Activated CD8-positive, alpha-beta memory T cell treated with anti-CD3 and anti-CD28 coated beads, Interleukin-2, amount 10 ng/mL, durations not matched to agents 7 days and 5 days (primary cell): ENCODE measurements around the gene TRAPPC4. TPM values are rescaled to one million over a fixed set of nuclear protein-coding genes. Genes with fewer than 3 reads are reported as not detected.
"Not testable (repeated sequence)": the region's sequence is repeated elsewhere in the genome, so short reads cannot be mapped to it uniquely, and the experiment has no call there.

Source experiments
- ATAC-seq: fragments of 150-1000 bp; cut with Tn5 transposase; one replicate; pipeline ENCODE4 v1.10.0; 2021; ENCODE audit warnings: moderate library complexity
- CTCF ChIA-PET: fragments of 350-600 bp; sonication (Branson Sonifier 250); formaldehyde crosslinking; loops from one replicate; lab custom pipeline; 2021; ENCODE audit warnings: antibody characterized with exemption; lab: Charles Lee
- DNase-seq: peaks from one replicate; pipeline ENCODE4 v3.0.0-alpha.2; 2020
- H3K27ac Mint-ChIP-seq: one replicate; pipeline ENCODE4 v1.8.0; 2021; ENCODE audit warnings: mild to moderate bottlenecking, mixed read lengths
- H3K27me3 Mint-ChIP-seq: one replicate; pipeline ENCODE4 v1.8.0; 2021; ENCODE audit warnings: mixed read lengths
- H3K36me3 Mint-ChIP-seq: one replicate; pipeline ENCODE4 v1.8.0; 2021; ENCODE audit warnings: mild to moderate bottlenecking, mixed read lengths
- H3K4me1 Mint-ChIP-seq: one replicate; pipeline ENCODE4 v1.8.0; 2021; ENCODE audit warnings: mixed read lengths
- H3K4me3 Mint-ChIP-seq: one replicate; pipeline ENCODE4 v1.8.0; 2021; ENCODE audit warnings: mild to moderate bottlenecking, moderate library complexity, mixed read lengths
- H3K9me3 Mint-ChIP-seq: one replicate; pipeline ENCODE4 v1.8.0; 2022; ENCODE audit warnings: low read depth, mixed read lengths
- total RNA-seq, 2 experiments: library from RNA; stranded (reverse); gene quantifications; one replicate each; pipeline ENCODE4 v1.2.3, GENCODE V29; 2021

TRAPPC4 gene
- 10 to 100 TPM; 73.9 to 91.5 TPM for total RNA-seq

- peak; percentile 98 for DNase-seq
- CTCF ChIA-PET, result interaction anchor here (0.6 to 5.1 kb wide), 8 partner anchors 10 to 37 kb away, joined by 3 to 33 read pairs (median 4); partner anchors contain the start of genes CENATAC and SLC37A4
- Mint-ChIP-seq H3K36me3 (peaks cover 59% of the 10 kb centered on the region), H3K4me1 (peaks cover 56% of the 10 kb centered on the region), H3K27ac (peak within 1 kb of the TSS; percentile 99), H3K4me3 (peak within 1 kb of the TSS; percentile 94), H3K9me3 (no peaks in the 10 kb centered on the region), H3K27me3 (no peaks in the 10 kb centered on the region)
- peak; percentile 91 for ATAC-seq
These were observed at the start of gene TRAPPC4, which contains the start of gene RPS25 for GRCh38 chr11:119018074-119018938. TRAPPC4 (plus strand) TSS chr11:119018766; CDS start chr11:119018796, 30 bp downstream. RPS25 (minus strand) TSS chr11:119018343; CDS start chr11:119018284, 59 bp downstream.

GRCh38 chr11:118969508-118969907 is 49.1 kb upstream of the TRAPPC4 start:
- ATAC-seq, H3K27ac Mint-ChIP-seq, DNase-seq, H3K4me3 Mint-ChIP-seq, CTCF ChIA-PET, H3K9me3 Mint-ChIP-seq, H3K4me1 Mint-ChIP-seq, H3K36me3 Mint-ChIP-seq: not testable (repeated sequence)
- peaks cover 16% of the 10 kb centered on the region for H3K27me3 Mint-ChIP-seq

- CTCF ChIA-PET, result no interaction called here
- no peaks in the 10 kb centered on the region for H3K4me1 Mint-ChIP-seq
These were observed 46.9 kb upstream of the TRAPPC4 start, which contains the start of gene FOXR1 for GRCh38 chr11:118971646-118972045. FOXR1 (plus strand) TSS chr11:118971761; CDS start chr11:118971932, 171 bp downstream.

GRCh38 chr11:118973985-118974384 is 44.6 kb upstream of the TRAPPC4 start:
- Mint-ChIP-seq H3K27ac (no peak overlapping the region), H3K9me3 (no peaks in the 10 kb centered on the region), H3K4me3 (no peak overlapping the region), H3K4me1 (no peaks in the 10 kb centered on the region), H3K36me3 (no peaks in the 10 kb centered on the region), H3K27me3 (peaks cover 35% of the 10 kb centered on the region)
- no peak for DNase-seq
- CTCF ChIA-PET, result interaction anchor here (0.9 to 1.2 kb wide), 4 partner anchors 11 to 315 kb away, joined by 3 to 5 read pairs (median 3); partner anchors contain the start of gene SLC37A4
- ATAC-seq, result no peak

More at GRCh38 chr11:118971646-118972045, 46.9 kb upstream of the TRAPPC4 start, which contains the start of gene FOXR1:
- DNase-seq, result no peak
- no peaks in the 10 kb centered on the region for H3K9me3 Mint-ChIP-seq
- no peak for ATAC-seq
- no peak within 1 kb of the TSS for H3K4me3 Mint-ChIP-seq
- no peaks in the 10 kb centered on the region for H3K36me3 Mint-ChIP-seq
- H3K27ac Mint-ChIP-seq, result no peak within 1 kb of the TSS
- H3K27me3 Mint-ChIP-seq, result peaks cover 32% of the 10 kb centered on the region

- CTCF ChIA-PET, result interaction anchor here (1.3 kb wide), 1 partner anchor 286 kb away, joined by 3 read pairs; no protein-coding TSS in a partner anchor
- peaks cover 25% of the 10 kb centered on the region for H3K27me3 Mint-ChIP-seq
- H3K27ac Mint-ChIP-seq, result no peak overlapping the region
- H3K4me3 Mint-ChIP-seq, result no peak overlapping the region
- H3K4me1 Mint-ChIP-seq, result no peaks in the 10 kb centered on the region
- ATAC-seq (no peak), DNase-seq (no peak)
- no peaks in the 10 kb centered on the region for H3K9me3 Mint-ChIP-seq
- H3K36me3 Mint-ChIP-seq, result no peaks in the 10 kb centered on the region
These were observed 42.5 kb upstream of the TRAPPC4 start for GRCh38 chr11:118975771-118976709.

GRCh38 chr11:118979434-118979833 is 39.1 kb upstream of the TRAPPC4 start:
- H3K27ac Mint-ChIP-seq, result no peak overlapping the region
- no peaks in the 10 kb centered on the region for H3K4me1 Mint-ChIP-seq
- no peaks in the 10 kb centered on the region for H3K36me3 Mint-ChIP-seq
- peaks cover 18% of the 10 kb centered on the region for H3K27me3 Mint-ChIP-seq
- CTCF ChIA-PET, result no interaction called here
- ATAC-seq, result no peak
- H3K9me3 Mint-ChIP-seq, result no peaks in the 10 kb centered on the region
- no peak overlapping the region for H3K4me3 Mint-ChIP-seq
- no peak for DNase-seq

- Mint-ChIP-seq H3K27ac (no peak overlapping the region), H3K27me3 (peaks cover 12% of the 10 kb centered on the region), H3K4me1 (no peaks in the 10 kb centered on the region), H3K4me3 (no peak overlapping the region), H3K9me3 (no peaks in the 10 kb centered on the region), H3K36me3 (no peaks in the 10 kb centered on the region)
- CTCF ChIA-PET, result no interaction called here
- DNase-seq (no peak), ATAC-seq (no peak)
These were observed 38.2 kb upstream of the TRAPPC4 start for GRCh38 chr11:118980191-118980881.

GRCh38 chr11:118984337-118984736 is 34.2 kb upstream of the TRAPPC4 start:
- H3K4me1 Mint-ChIP-seq, DNase-seq, H3K4me3 Mint-ChIP-seq, ATAC-seq, H3K36me3 Mint-ChIP-seq, H3K27ac Mint-ChIP-seq, H3K27me3 Mint-ChIP-seq, H3K9me3 Mint-ChIP-seq: not testable (repeated sequence)
- CTCF ChIA-PET, result interaction anchor here (0.8 to 1.0 kb wide), 2 partner anchors 10 to 15 kb away, joined by 3 read pairs; no protein-coding TSS in a partner anchor

- Mint-ChIP-seq H3K27ac (no peak overlapping the region), H3K9me3 (no peaks in the 10 kb centered on the region), H3K4me3 (no peak overlapping the region), H3K27me3 (no peaks in the 10 kb centered on the region), H3K4me1 (no peaks in the 10 kb centered on the region), H3K36me3 (no peaks in the 10 kb centered on the region)
- CTCF ChIA-PET, result interaction anchor here (0.8 to 1.0 kb wide), 2 partner anchors 11 to 15 kb away, joined by 3 read pairs; no protein-coding TSS in a partner anchor
- ATAC-seq (no peak), DNase-seq (no peak)
These were observed 33.7 kb upstream of the TRAPPC4 start for GRCh38 chr11:118984825-118985224.

GRCh38 chr11:118988280-118988679 is 30.3 kb upstream of the TRAPPC4 start:
- H3K27me3 Mint-ChIP-seq, result no peaks in the 10 kb centered on the region
- no peak overlapping the region for H3K27ac Mint-ChIP-seq
- H3K4me1 Mint-ChIP-seq, result no peaks in the 10 kb centered on the region
- ATAC-seq (no peak), DNase-seq (no peak)
- H3K9me3 Mint-ChIP-seq, result no peaks in the 10 kb centered on the region
- H3K4me3 Mint-ChIP-seq, result no peak overlapping the region
- H3K36me3 Mint-ChIP-seq, result peaks cover 3% of the 10 kb centered on the region
- CTCF ChIA-PET, result interaction anchor here (1.6 kb wide), 1 partner anchor 9 kb away, joined by 3 read pairs; the partner anchor contains the start of gene CENATAC

- CTCF ChIA-PET, H3K4me3 Mint-ChIP-seq, H3K27me3 Mint-ChIP-seq, ATAC-seq, DNase-seq, H3K27ac Mint-ChIP-seq, H3K9me3 Mint-ChIP-seq, H3K4me1 Mint-ChIP-seq: not testable (repeated sequence)
- peaks cover 12% of the 10 kb centered on the region for H3K36me3 Mint-ChIP-seq
These were observed 27.0 kb upstream of the TRAPPC4 start for GRCh38 chr11:118991486-118992038.
